PFSK-1 (cell line): ENCODE results near the gene ADGRL2.

Experiments used
- FOXP2 ChIP-seq: optimal IDR thresholded peaks from 2 replicates; pipeline ENCODE3; 2011; ENCODE audit warnings: borderline replicate concordance, control low read depth, inconsistent platforms; ENCODE audit not compliant: insufficient read depth; ENCODE audit errors: extremely low read length, extremely low read depth
- POLR2AphosphoS5 ChIP-seq: IDR thresholded peaks from 2 replicates; pipeline ENCODE4 v1.6.1; 2012; ENCODE audit warnings: low read depth, mild to moderate bottlenecking, control low read depth, low read length, moderate library complexity
- SIN3A ChIP-seq: IDR thresholded peaks from 2 replicates; pipeline ENCODE4 v1.6.1; 2012; ENCODE audit warnings: mild to moderate bottlenecking, low read length, moderate library complexity, borderline replicate concordance; ENCODE audit not compliant: insufficient read depth
- TAF1 ChIP-seq: IDR thresholded peaks from 2 replicates; pipeline ENCODE4 v1.6.1; 2012; ENCODE audit warnings: low read length, control low read depth, borderline replicate concordance; ENCODE audit not compliant: insufficient read depth
- TF ChIP-seq, protein P1 (sequence below), 2 experiments: IDR thresholded peaks; 2 replicates each; pipeline versions ENCODE4 v1.6.1 to v1.8.0; 2011 to 2012; ENCODE audit warnings: low read depth in 2 of 2, low read length in 2 of 2, control low read depth in 1 of 2, inconsistent platforms in 1 of 2, mild to moderate bottlenecking in 1 of 2, moderate library complexity in 1 of 2; ENCODE audit not compliant: insufficient read depth in 1 of 2

ADGRL2 gene

DNA sequence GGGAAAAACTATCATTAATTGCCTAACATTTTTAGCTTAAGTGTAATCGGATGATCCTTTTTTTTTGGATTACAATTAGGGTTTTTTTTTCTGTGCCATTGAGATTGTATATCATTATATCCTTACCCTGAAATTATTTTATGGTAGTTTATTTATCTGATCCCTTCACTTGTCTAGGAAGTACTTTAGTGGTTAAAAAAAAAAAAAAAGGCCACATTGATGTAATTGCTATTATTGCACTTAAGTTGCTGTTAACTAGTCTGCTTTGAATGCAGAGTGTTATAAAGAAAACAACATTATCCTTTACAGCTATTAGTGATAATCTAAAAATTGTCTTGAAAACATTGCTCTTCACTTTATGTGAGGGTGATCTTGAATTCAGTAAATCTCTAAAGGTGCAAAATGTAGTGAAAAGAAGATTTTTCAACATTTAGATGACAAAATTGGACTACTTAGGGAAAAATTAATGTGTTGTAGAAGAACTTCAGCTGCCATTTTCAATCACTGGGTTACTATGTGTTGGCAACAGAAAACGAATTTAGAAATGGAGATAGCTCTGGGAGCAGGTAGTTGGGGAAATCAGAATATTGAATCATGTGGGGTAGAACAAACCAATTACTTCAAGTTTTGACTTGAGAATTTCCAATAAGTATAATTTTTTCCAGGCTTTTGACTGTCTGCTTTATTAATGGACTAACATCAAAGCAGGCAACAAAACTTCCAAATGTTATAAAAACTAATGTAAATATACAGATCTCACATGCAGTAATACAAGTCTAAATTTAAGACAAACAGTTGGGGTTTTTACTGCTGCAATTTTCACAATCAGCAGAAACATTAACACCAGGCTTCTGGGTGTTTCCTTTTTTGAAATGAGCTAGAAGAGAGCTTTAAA is 5.0 kb downstream of the ADGRL2 start:
- TF ChIP-seq SIN3A (no peak), TAF1 (no peak), FOXP2 (no peak), POLR2AphosphoS5 (no peak)
- TF ChIP-seq, protein P1, sequence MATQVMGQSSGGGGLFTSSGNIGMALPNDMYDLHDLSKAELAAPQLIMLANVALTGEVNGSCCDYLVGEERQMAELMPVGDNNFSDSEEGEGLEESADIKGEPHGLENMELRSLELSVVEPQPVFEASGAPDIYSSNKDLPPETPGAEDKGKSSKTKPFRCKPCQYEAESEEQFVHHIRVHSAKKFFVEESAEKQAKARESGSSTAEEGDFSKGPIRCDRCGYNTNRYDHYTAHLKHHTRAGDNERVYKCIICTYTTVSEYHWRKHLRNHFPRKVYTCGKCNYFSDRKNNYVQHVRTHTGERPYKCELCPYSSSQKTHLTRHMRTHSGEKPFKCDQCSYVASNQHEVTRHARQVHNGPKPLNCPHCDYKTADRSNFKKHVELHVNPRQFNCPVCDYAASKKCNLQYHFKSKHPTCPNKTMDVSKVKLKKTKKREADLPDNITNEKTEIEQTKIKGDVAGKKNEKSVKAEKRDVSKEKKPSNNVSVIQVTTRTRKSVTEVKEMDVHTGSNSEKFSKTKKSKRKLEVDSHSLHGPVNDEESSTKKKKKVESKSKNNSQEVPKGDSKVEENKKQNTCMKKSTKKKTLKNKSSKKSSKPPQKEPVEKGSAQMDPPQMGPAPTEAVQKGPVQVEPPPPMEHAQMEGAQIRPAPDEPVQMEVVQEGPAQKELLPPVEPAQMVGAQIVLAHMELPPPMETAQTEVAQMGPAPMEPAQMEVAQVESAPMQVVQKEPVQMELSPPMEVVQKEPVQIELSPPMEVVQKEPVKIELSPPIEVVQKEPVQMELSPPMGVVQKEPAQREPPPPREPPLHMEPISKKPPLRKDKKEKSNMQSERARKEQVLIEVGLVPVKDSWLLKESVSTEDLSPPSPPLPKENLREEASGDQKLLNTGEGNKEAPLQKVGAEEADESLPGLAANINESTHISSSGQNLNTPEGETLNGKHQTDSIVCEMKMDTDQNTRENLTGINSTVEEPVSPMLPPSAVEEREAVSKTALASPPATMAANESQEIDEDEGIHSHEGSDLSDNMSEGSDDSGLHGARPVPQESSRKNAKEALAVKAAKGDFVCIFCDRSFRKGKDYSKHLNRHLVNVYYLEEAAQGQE (IDR thresholded peaks at IDR 0.05; ENCODE audit: insufficient read depth in 1 of 2, low read depth in 2 of 2, low read length in 2 of 2) = no peak

DNA sequence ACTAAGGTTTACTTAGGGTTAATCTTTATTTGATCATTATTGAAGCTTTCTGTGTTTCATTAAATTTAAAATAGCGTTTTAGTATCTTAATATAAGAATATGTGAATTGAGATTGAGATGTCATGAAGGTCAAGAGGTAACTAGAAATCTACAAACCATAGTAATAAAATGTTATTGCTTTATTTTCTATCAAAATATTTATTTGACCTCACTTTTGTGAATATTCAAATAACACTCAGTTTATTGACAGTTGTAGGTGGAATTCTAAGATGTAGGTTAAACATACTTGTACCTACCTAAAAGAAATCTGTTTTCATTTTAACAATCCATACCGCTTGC is 5.7 kb downstream of the ADGRL2 start:
- TF ChIP-seq FOXP2 = no peak
- TF ChIP-seq SIN3A = no peak
- TF ChIP-seq POLR2AphosphoS5 = no peak
- TF ChIP-seq, protein P1 (IDR thresholded peaks at IDR 0.05; ENCODE audit: insufficient read depth in 1 of 2, low read depth in 2 of 2, low read length in 2 of 2) = no peak
- no peak for TF ChIP-seq TAF1

DNA sequence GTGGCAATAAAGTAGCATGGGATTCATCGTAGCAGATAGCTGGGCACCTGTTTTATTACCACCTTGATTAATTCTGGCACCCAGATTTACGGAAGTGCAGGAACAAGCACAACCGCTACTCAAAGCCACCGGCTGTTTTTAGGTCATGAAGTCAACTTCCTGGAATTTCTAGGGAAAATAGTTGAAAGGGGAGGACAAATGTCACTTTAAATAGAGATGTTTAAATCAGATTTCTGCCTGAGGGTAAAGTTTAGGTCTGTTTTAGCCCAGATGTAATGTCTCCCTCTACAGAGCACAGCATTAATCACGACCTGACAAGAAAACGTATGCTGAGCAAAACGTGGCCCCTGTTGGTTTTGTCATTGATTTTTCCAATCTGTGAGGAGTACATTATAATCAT is 8.0 kb downstream of the ADGRL2 start:
- TF ChIP-seq, protein P1 (IDR thresholded peaks at IDR 0.05; ENCODE audit: insufficient read depth in 1 of 2, low read depth in 2 of 2, low read length in 2 of 2) = no peak
- TF ChIP-seq FOXP2 = no peak
- 0 out of 2 replicates have a peak, but pooled peaks have one; percentile 40 for TF ChIP-seq SIN3A

DNA sequence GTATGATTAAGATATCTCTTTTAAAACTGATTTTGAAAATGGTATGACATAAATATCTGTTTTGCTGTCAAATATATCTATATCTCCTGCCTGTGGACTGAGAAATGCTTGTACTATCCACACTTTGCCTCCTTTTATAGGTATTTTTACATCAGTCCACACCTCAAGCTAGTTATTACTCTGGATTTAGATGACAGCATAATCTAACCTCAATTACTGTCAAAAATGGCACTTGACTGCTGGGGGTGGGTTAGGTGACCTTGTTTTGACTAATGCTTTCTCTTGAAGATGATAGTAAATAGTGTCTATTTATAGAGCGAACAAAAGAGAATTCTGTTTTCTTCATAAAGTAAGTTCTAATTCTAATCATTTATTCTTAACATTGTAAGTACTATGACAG is 9.1 kb downstream of the ADGRL2 start:
- TF ChIP-seq TAF1 (no peak), POLR2AphosphoS5 (no peak), FOXP2 (no peak)
- TF ChIP-seq, protein P1 (IDR thresholded peaks at IDR 0.05; ENCODE audit: insufficient read depth in 1 of 2, low read depth in 2 of 2, low read length in 2 of 2) = no peak
